Gastroesophageal sphincter (tissue), 4 donors: ENCODE data around the gene ORAI3. TPM values are rescaled to one million over a fixed set of nuclear protein-coding genes. Genes with fewer than 3 reads are reported as not detected.

Experiments
- ATAC-seq: fragments of 150-250 bp; one replicate; pipeline ENCODE4 v1.9.1; 2016; ENCODE audit warnings: mild to moderate bottlenecking, moderate library complexity
- H3K27ac ChIP-seq, 4 donors: fragments of 200-600 bp; sonication (generic) in 3 of 4; 1 replicate in 3 of 4; 2 replicates in 1 of 4; pipeline ENCODE4 v1.5.1; 2016 to 2019
- H3K27me3 ChIP-seq: fragments of 200-600 bp; sonication (generic); one replicate; pipeline ENCODE4 v1.5.1; 2019
- H3K36me3 ChIP-seq, 2 donors: fragments of 200-600 bp; sonication (generic); one replicate each; pipeline ENCODE4 v1.5.1; 2019; ENCODE audit warnings: control low read depth in 1 of 2
- H3K4me1 ChIP-seq, 3 donors: fragments of 200-600 bp; sonication (generic); 1 replicate in 2 of 3; 2 replicates in 1 of 3; pipeline ENCODE4 v1.5.1; 2016 to 2019; ENCODE audit warnings: control low read depth in 2 of 3
- H3K4me3 ChIP-seq, 2 donors: fragments of 200-600 bp; sonication (generic); one replicate each; pipeline ENCODE4 v1.5.1; 2019; ENCODE audit warnings: mild to moderate bottlenecking in 1 of 2, moderate library complexity in 1 of 2
- H3K9me3 ChIP-seq, 3 donors: fragments of 200-600 bp; sonication (generic); one replicate each; pipeline ENCODE4 v1.5.1; 2017 to 2019; ENCODE audit warnings: control low read depth in 2 of 3
- CTCF ChIP-seq, 4 experiments: fragments of 200-600 bp in 2 of 4; fragments of 450-650 bp in 2 of 4; sonication (generic) in 1 of 4; IDR thresholded peaks; one replicate each; pipeline ENCODE4 v1.5.1; 2017 to 2019; ENCODE audit warnings: antibody characterized with exemption in 4 of 4, mild to moderate bottlenecking in 2 of 4, moderate library complexity in 2 of 4
- EP300 ChIP-seq: sonication (generic); formaldehyde crosslinking; IDR thresholded peaks from one replicate; pipeline ENCODE4 v1.6.1; 2017; ENCODE audit warnings: antibody characterized with exemption, mild to moderate bottlenecking
- POLR2A ChIP-seq, 2 donors: fragments of 450-650 bp; IDR thresholded peaks; one replicate each; pipeline ENCODE4 v1.6.1; 2017; ENCODE audit warnings: antibody characterized with exemption in 2 of 2, mild to moderate bottlenecking in 2 of 2, moderate library complexity in 1 of 2
- POLR2AphosphoS5 ChIP-seq: sonication (generic); formaldehyde crosslinking; IDR thresholded peaks from one replicate; pipeline ENCODE4 v1.6.1; 2017; ENCODE audit warnings: antibody characterized with exemption
- WGBS, 2 donors: methylation state at CpG; one replicate each; pipeline ENCODE4 v1.1.5; 2018; ENCODE audit warnings: low coverage in 1 of 2; 5-methylcytosine and 5-hydroxymethylcytosine counted together
- total RNA-seq, 4 donors: library from RNA; depleted of rRNA; stranded (reverse); fragments of >200 nt; gene quantifications; one replicate each; pipeline ENCODE4 v1.1.0, GENCODE V29; 2016

The ORAI3 gene
- total RNA-seq, 4 donors from 2014 or later = 23.7 to 51.5 (median 40.0) TPM

DNA sequence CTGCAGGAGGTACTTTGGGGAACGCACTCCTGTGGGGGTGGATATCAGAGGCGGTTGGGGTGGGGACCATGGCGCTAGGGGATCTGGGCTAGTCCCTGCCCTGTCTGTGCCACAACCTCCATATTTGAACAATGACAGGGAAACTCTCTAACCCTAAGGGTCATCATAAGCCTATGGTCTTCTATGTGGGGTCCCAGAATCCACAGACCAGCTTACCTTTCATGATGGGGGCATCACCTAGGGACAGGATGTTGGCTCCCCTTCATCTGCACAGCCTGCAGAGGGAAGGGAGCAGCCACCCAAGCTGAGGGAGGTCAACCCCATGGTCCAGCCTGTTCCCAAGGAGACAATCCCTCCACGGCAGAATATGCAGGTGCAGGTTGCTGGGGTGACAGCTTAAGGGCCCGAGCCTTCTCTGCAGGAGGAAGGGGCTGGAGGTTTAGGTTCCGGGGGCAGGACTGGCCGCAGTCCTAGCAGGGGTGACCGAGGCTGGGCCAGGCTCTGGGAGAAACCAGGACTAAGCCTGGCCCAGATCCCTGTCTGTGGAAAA is 1.7 kb downstream of the ORAI3 start:
- peaks cover 0 to 11% of the 10 kb centered on the region in 2 donors for H3K36me3 ChIP-seq
- H3K4me1 ChIP-seq = peaks cover 0 to 71% (median 33%) of the 10 kb centered on the region in 3 donors
- TF ChIP-seq CTCF (IDR thresholded peaks at IDR 0.05) (no peak), POLR2AphosphoS5 (no peak), EP300 (no peak), POLR2A (IDR thresholded peaks at IDR 0.05) (no peak)
- H3K4me3 ChIP-seq = peak overlapping the region in 1 of 2 donors; percentile 98
- no CpG with 5 or more reads among the region's 8 CpGs for WGBS, 2 donors
- H3K27ac ChIP-seq = peak overlapping the region; percentile 8 to 95 (median 92)
- ATAC-seq = no peak
- H3K9me3 ChIP-seq = no peaks in the 10 kb centered on the region
- H3K27me3 ChIP-seq = no peaks in the 10 kb centered on the region

GRCh38 chr16:30951193-30951592 is 2.3 kb downstream of the ORAI3 start:
- Histone ChIP-seq H3K27me3 (no peaks in the 10 kb centered on the region), H3K27ac (peak overlapping the region in 3 of 4 donors; percentile 90 to 95 (median 94)), H3K9me3 (no peaks in the 10 kb centered on the region), H3K36me3 (peaks cover 0 to 11% of the 10 kb centered on the region in 2 donors), H3K4me3 (no peak overlapping the region), H3K4me1 (peaks cover 0 to 72% (median 33%) of the 10 kb centered on the region in 3 donors)
- ATAC-seq = no peak
- no CpG with 5 or more reads among the region's 1 CpG for WGBS, 2 donors
- no peak for TF ChIP-seq CTCF (IDR thresholded peaks at IDR 0.05)

DNA sequence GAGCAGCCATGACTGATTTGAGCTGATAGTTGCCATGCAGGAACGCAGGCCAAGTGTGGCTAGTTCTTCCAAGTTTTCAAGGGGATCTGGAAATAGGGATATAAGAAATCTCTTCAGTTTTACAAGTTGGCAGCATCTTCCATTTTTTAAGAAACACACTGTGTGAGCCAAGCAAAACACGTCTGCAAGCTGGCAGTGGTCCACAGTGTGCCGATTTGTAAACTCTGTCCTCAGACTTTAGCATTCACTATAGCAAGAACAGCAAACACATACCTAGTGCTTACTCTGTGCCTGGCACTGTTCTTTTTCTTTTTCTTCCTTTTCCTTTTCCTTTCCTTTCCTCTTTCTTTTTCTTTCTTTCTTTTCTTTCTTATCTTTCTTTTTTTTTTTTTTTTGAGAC is 2.9 kb downstream of the ORAI3 start:
- 10 to 18% methylated on average over 2 to 3 of the region's 3 CpGs for WGBS, 2 donors
- H3K4me3 ChIP-seq = no peak overlapping the region
- H3K27me3 ChIP-seq = no peaks in the 10 kb centered on the region
- peak overlapping the region; percentile 12 to 95 (median 92) for H3K27ac ChIP-seq
- H3K36me3 ChIP-seq = peaks cover 0 to 8% of the 10 kb centered on the region in 2 donors
- peak; percentile 13 for ATAC-seq
- TF ChIP-seq POLR2AphosphoS5 (peak; percentile 49), POLR2A (IDR thresholded peaks at IDR 0.05) (no peak)
- no peaks in the 10 kb centered on the region for H3K9me3 ChIP-seq
- H3K4me1 ChIP-seq = peaks cover 0 to 78% (median 36%) of the 10 kb centered on the region in 3 donors

DNA sequence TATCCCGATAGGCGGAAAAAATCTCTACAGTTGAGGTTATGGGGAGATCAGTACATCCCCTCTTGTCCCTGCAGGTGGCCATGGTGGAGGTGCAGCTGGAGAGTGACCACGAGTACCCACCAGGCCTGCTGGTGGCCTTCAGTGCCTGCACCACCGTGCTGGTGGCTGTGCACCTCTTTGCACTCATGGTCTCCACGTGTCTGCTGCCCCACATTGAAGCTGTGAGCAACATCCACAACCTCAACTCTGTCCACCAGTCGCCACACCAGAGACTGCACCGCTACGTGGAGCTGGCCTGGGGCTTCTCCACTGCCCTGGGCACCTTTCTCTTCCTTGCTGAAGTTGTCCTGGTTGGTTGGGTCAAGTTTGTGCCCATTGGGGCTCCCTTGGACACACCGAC is 4.2 kb downstream of the ORAI3 start:
- no peak for TF ChIP-seq EP300
- TF ChIP-seq POLR2A (IDR thresholded peaks at IDR 0.05) = no peak
- TF ChIP-seq POLR2AphosphoS5 = no peak
- no peak for TF ChIP-seq CTCF (IDR thresholded peaks at IDR 0.05)
- H3K4me1 ChIP-seq = peaks cover 0 to 76% (median 38%) of the 10 kb centered on the region in 3 donors
- H3K36me3 ChIP-seq = peaks cover 0 to 3% of the 10 kb centered on the region in 2 donors
- no peak overlapping the region for H3K4me3 ChIP-seq
- H3K27ac ChIP-seq = peak overlapping the region in 3 of 4 donors; percentile 51 to 95 (median 94)
- 74 to 78% methylated on average over 3 to 4 of the region's 9 CpGs for WGBS, 2 donors
- no peaks in the 10 kb centered on the region for H3K27me3 ChIP-seq
- no peaks in the 10 kb centered on the region for H3K9me3 ChIP-seq
- no peak for ATAC-seq

- peak overlapping the region in 3 of 4 donors; percentile 51 to 95 (median 94) for H3K27ac ChIP-seq
- TF ChIP-seq POLR2AphosphoS5 (no peak), CTCF (IDR thresholded peaks at IDR 0.05) (peak in 3 of 4 experiments; percentile 48 to 77 (median 58)), EP300 (no peak), POLR2A (IDR thresholded peaks at IDR 0.05) (no peak)
- H3K9me3 ChIP-seq = no peaks in the 10 kb centered on the region
- no peaks in the 10 kb centered on the region for H3K27me3 ChIP-seq
- peaks cover 0 to 3% of the 10 kb centered on the region in 2 donors for H3K36me3 ChIP-seq
- no peak for ATAC-seq
- 50% methylated on average over 2 of the region's 15 CpGs; no CpG with 5 or more reads in 1 of the 2 donors for WGBS, 2 donors
- peaks cover 0 to 74% (median 40%) of the 10 kb centered on the region in 3 donors for H3K4me1 ChIP-seq
- no peak overlapping the region for H3K4me3 ChIP-seq
Measured at GRCh38 chr16:30953511-30954124, 4.8 kb downstream of the ORAI3 start.
